Activated T-helper 1 cell treated with anti-CD3 and anti-CD28 coated beads, Interleukin-12 subunit alpha, Interleukin-12 subunit beta, Interleukin-2, Interleukin-4 antibody, amounts not matched to agents 30 ng/mL and 10 ng/mL and 1 ng/mL, durations not matched to agents 14 hours and 24 hours and 36 hours (primary cell): Measurements from ENCODE around the gene ANXA2. TPM values are rescaled to one million over a fixed set of nuclear protein-coding genes. Genes with fewer than 3 reads are reported as not detected.

Experiments used
- DNase-seq: peaks from one replicate; pipeline ENCODE4 v3.0.0; 2021; ENCODE audit warnings: low spot score
- H3K27ac Mint-ChIP-seq: one replicate; pipeline ENCODE4 v1.8.0; 2021; ENCODE audit warnings: mild to moderate bottlenecking, mixed read lengths
- H3K27me3 Mint-ChIP-seq: one replicate; pipeline ENCODE4 v1.8.0; 2022; ENCODE audit warnings: mild to moderate bottlenecking, moderate library complexity, mixed read lengths; ENCODE audit not compliant: insufficient read depth
- H3K36me3 Mint-ChIP-seq: one replicate; pipeline ENCODE4 v1.8.0; 2021; ENCODE audit warnings: low read depth, mixed read lengths
- H3K4me1 Mint-ChIP-seq: one replicate; pipeline ENCODE4 v1.8.0; 2021; ENCODE audit warnings: low read depth, mixed read lengths
- H3K4me3 Mint-ChIP-seq: one replicate; pipeline ENCODE4 v1.8.0; 2021; ENCODE audit warnings: mild to moderate bottlenecking, moderate library complexity, mixed read lengths
- H3K9me3 Mint-ChIP-seq: one replicate; pipeline ENCODE4 v1.8.0; 2021; ENCODE audit warnings: mixed read lengths
- intact Hi-C: fragments of 100-400 bp; cut with micrococcal nuclease; formaldehyde crosslinking; loops from one replicate; pipeline ENCODE4 v1.15.1; 2024
- total RNA-seq: library from RNA; stranded (reverse); gene quantifications from 2 replicates; pipeline ENCODE4 v1.2.3, GENCODE V29; 2022

ANXA2 gene
- total RNA-seq, 1 donor from 2014 or later, result 247 TPM

- Mint-ChIP-seq H3K36me3 (peaks cover 81% of the 10 kb centered on the region), H3K9me3 (no peaks in the 10 kb centered on the region), H3K27me3 (no peaks in the 10 kb centered on the region), H3K27ac (peak overlapping the region; percentile 1), H3K4me1 (peaks cover 16% of the 10 kb centered on the region), H3K4me3 (no peak overlapping the region)
- intact Hi-C loops, result loop anchor here (5.0 kb wide), 2 partner anchors 562 to 577 kb away; no protein-coding TSS in a partner anchor
- DNase-seq, result no peak
Observed at GRCh38 chr15:60355148-60355857, 42.5 kb downstream of the ANXA2 start.

GRCh38 chr15:60353245-60353920 is 44.4 kb downstream of the ANXA2 start:
- intact Hi-C loops, result no loop called here
- no peak overlapping the region for H3K27ac Mint-ChIP-seq
- H3K4me3 Mint-ChIP-seq, result no peak overlapping the region
- H3K4me1 Mint-ChIP-seq, result peaks cover 14% of the 10 kb centered on the region
- no peak for DNase-seq
- H3K9me3 Mint-ChIP-seq, result no peaks in the 10 kb centered on the region
- H3K27me3 Mint-ChIP-seq, result no peaks in the 10 kb centered on the region
- peaks cover 77% of the 10 kb centered on the region for H3K36me3 Mint-ChIP-seq

DNA sequence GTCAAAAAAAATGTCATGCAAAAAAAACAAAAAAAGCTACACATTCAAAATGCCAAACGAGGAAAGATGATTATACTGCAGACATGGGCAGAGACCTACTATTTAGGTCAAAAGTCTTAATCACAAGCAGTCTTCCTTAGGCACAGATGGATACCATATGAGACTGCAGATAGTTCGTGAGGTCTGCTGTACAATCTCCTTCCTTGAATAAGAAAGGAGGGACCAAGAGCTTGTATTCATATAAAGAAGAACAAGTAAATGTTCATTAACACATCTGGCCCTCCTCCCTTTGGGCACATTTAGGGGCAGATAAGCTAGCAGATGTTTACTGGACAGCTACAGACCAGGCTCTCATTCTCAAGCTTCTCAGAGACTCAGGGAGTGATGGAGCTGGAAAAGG is 45.3 kb downstream of the ANXA2 start:
- Mint-ChIP-seq H3K27me3 (no peaks in the 10 kb centered on the region), H3K9me3 (no peaks in the 10 kb centered on the region), H3K4me3 (no peak overlapping the region), H3K4me1 (peaks cover 14% of the 10 kb centered on the region), H3K36me3 (peaks cover 82% of the 10 kb centered on the region), H3K27ac (no peak overlapping the region)
- no peak for DNase-seq
- intact Hi-C loops, result no loop called here

- peaks cover 7% of the 10 kb centered on the region for H3K4me1 Mint-ChIP-seq
- intact Hi-C loops, result no loop called here
- no peak overlapping the region for H3K27ac Mint-ChIP-seq
- H3K4me3 Mint-ChIP-seq, result no peak overlapping the region
- H3K9me3 Mint-ChIP-seq, result no peaks in the 10 kb centered on the region
- H3K27me3 Mint-ChIP-seq, result no peaks in the 10 kb centered on the region
- H3K36me3 Mint-ChIP-seq, result peaks cover 78% of the 10 kb centered on the region
- no peak for DNase-seq
Observed at GRCh38 chr15:60351066-60351465, 46.7 kb downstream of the ANXA2 start.

GRCh38 chr15:60350108-60350507 is 47.7 kb downstream of the ANXA2 start:
- intact Hi-C loops, result no loop called here
- Mint-ChIP-seq H3K4me1 (peaks cover 6% of the 10 kb centered on the region), H3K4me3 (no peak overlapping the region), H3K36me3 (peaks cover 77% of the 10 kb centered on the region), H3K27me3 (no peaks in the 10 kb centered on the region), H3K27ac (no peak overlapping the region), H3K9me3 (no peaks in the 10 kb centered on the region)
- DNase-seq, result no peak

GRCh38 chr15:60349589-60349988 is 48.2 kb downstream of the ANXA2 start:
- H3K9me3 Mint-ChIP-seq, result no peaks in the 10 kb centered on the region

DNA sequence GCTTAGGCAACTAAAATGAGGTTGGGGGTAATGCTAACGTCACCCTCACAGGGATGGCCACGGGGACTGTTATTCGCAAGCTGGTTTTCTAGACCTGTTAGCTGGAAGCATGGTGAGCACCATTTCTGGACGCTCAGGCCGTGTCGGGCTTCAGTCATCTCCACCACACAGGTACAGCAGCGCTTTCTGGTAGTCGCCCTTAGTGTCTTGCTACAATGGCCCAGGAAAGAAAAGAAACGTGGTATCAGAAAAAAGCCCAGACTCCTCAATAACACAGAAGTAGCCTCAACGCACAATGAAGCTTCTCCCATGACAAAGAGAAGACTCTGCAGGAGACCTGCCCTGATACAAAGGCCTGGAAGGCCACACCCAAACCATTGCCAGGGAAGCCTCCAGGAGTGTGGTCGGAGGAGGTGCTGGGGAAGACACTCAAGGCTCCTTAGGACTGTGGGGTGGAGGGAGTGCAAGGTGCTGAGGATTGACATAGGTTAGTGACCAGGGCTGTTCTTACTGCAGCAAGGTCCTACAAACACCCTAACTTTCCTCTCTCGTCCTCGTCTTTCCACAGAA is 50.2 kb downstream of the ANXA2 start:
- intact Hi-C loops, result no loop called here
- no peak overlapping the region for H3K4me3 Mint-ChIP-seq
- peaks cover 2% of the 10 kb centered on the region for H3K27me3 Mint-ChIP-seq
- no peak overlapping the region for H3K27ac Mint-ChIP-seq
- H3K4me1 Mint-ChIP-seq, result no peaks in the 10 kb centered on the region
- peaks cover 60% of the 10 kb centered on the region for H3K36me3 Mint-ChIP-seq
- no peak for DNase-seq
- no peaks in the 10 kb centered on the region for H3K9me3 Mint-ChIP-seq

More at GRCh38 chr15:60349589-60349988, 48.2 kb downstream of the ANXA2 start:
- H3K36me3 Mint-ChIP-seq, result peaks cover 72% of the 10 kb centered on the region
- intact Hi-C loops, result no loop called here
- H3K27ac Mint-ChIP-seq, result peak overlapping the region; percentile 25
- H3K4me3 Mint-ChIP-seq, result no peak overlapping the region
- H3K4me1 Mint-ChIP-seq, result peaks cover under 1% of the 10 kb centered on the region
- H3K27me3 Mint-ChIP-seq, result no peaks in the 10 kb centered on the region
- DNase-seq, result no peak

DNA sequence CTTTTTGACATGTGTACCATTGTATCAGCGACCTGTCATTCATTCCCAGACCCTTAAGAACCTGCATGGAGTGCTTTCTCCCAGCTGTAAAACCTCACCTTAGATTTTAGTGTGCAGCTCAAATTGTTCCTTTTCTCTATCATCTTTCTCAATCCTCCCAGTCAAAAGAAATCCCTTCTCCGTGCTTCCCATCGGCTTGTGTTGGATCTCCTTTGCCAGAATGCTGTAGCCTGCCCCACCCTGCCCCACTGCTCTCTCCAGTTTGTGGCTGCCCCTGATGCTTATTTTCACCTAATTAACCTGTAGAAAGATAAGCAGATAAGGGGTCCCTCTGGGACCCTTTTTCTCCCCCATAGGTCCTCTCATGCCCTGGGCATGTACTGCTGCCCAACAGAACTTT is 51.1 kb downstream of the ANXA2 start:
- Mint-ChIP-seq H3K27me3 (peaks cover 2% of the 10 kb centered on the region), H3K4me3 (no peak overlapping the region), H3K4me1 (no peaks in the 10 kb centered on the region), H3K27ac (no peak overlapping the region), H3K9me3 (no peaks in the 10 kb centered on the region), H3K36me3 (peaks cover 52% of the 10 kb centered on the region)
- DNase-seq, result no peak
- intact Hi-C loops, result no loop called here

- intact Hi-C loops, result no loop called here
- H3K27ac Mint-ChIP-seq, result no peak overlapping the region
- H3K9me3 Mint-ChIP-seq, result no peaks in the 10 kb centered on the region
- no peak overlapping the region for H3K4me3 Mint-ChIP-seq
- no peak for DNase-seq
- no peaks in the 10 kb centered on the region for H3K4me1 Mint-ChIP-seq
- peaks cover 2% of the 10 kb centered on the region for H3K27me3 Mint-ChIP-seq
- peaks cover 46% of the 10 kb centered on the region for H3K36me3 Mint-ChIP-seq
Observed at GRCh38 chr15:60346077-60346476, 51.7 kb downstream of the ANXA2 start.

GRCh38 chr15:60345598-60345997 is 52.2 kb downstream of the ANXA2 start:
- Mint-ChIP-seq H3K27me3 (peaks cover 2% of the 10 kb centered on the region), H3K27ac (no peak overlapping the region), H3K4me3 (no peak overlapping the region), H3K36me3 (peaks cover 41% of the 10 kb centered on the region), H3K9me3 (no peaks in the 10 kb centered on the region), H3K4me1 (no peaks in the 10 kb centered on the region)
- no peak for DNase-seq
- intact Hi-C loops, result no loop called here

- H3K27me3 Mint-ChIP-seq, result peaks cover 2% of the 10 kb centered on the region
- H3K27ac Mint-ChIP-seq, result no peak overlapping the region
- peaks cover 35% of the 10 kb centered on the region for H3K36me3 Mint-ChIP-seq
- no peak for DNase-seq
- no peak overlapping the region for H3K4me3 Mint-ChIP-seq
- no peaks in the 10 kb centered on the region for H3K9me3 Mint-ChIP-seq
- intact Hi-C loops, result no loop called here
- no peaks in the 10 kb centered on the region for H3K4me1 Mint-ChIP-seq
Observed at GRCh38 chr15:60344987-60345386, 52.8 kb downstream of the ANXA2 start.

DNA sequence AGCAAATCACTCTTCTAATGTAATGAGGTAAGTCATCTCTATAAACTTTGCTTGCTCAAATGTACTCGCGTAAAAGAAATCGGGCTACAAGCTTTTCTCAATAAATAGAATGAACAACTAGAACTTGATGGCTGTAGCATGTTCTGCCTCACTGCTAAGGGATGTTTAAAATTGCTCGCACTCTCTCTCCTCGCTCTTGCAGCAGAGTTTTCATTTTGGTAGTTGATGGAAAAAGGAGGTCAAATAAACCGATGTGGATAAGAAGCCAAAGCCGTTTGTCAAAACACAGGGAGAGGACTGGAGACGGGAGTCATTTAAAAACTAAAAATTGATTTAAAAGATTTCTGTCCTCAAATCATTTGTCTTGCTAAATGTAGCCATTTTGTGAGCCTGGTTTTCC is 53.3 kb downstream of the ANXA2 start:
- H3K4me3 Mint-ChIP-seq, result no peak overlapping the region
- H3K27me3 Mint-ChIP-seq, result peaks cover 2% of the 10 kb centered on the region
- intact Hi-C loops, result no loop called here
- no peaks in the 10 kb centered on the region for H3K9me3 Mint-ChIP-seq
- no peak for DNase-seq
- H3K4me1 Mint-ChIP-seq, result no peaks in the 10 kb centered on the region
- H3K36me3 Mint-ChIP-seq, result peaks cover 34% of the 10 kb centered on the region
- H3K27ac Mint-ChIP-seq, result no peak overlapping the region

- no peak overlapping the region for H3K4me3 Mint-ChIP-seq
- H3K27ac Mint-ChIP-seq, result no peak overlapping the region
- no peak for DNase-seq
- H3K27me3 Mint-ChIP-seq, result peaks cover 4% of the 10 kb centered on the region
- no peaks in the 10 kb centered on the region for H3K4me1 Mint-ChIP-seq
- no peaks in the 10 kb centered on the region for H3K9me3 Mint-ChIP-seq
- intact Hi-C loops, result no loop called here
- H3K36me3 Mint-ChIP-seq, result peaks cover 26% of the 10 kb centered on the region
Observed at GRCh38 chr15:60343221-60343970, 54.4 kb downstream of the ANXA2 start.
